SKM-1 treated with dmso at 0.1 percent for 144 hours (cell line): Measurements from ENCODE around the gene CLRN2.

Experiments used
- DNase-seq: peaks from one replicate; lab custom pipeline; 2025; ENCODE audit not compliant: unreplicated experiment; lab: John Stamatoyannopoulos, UW

The CLRN2 gene

GRCh38 chr4:17514865-17515264, at the start of gene CLRN2:
Gene CLRN2 (plus strand): TSS chr4:17515165. CDS start chr4:17515267, 102 bp downstream.
- no peak for DNase-seq

GRCh38 chr4:17468619-17469221, 46.2 kb upstream of the CLRN2 start:
- DNase-seq: no peak

GRCh38 chr4:17469931-17470674, 44.9 kb upstream of the CLRN2 start:
- DNase-seq: no peak

GRCh38 chr4:17475481-17475880, 39.5 kb upstream of the CLRN2 start:
- no peak for DNase-seq

GRCh38 chr4:17476853-17477252, 38.1 kb upstream of the CLRN2 start:
- DNase-seq: no peak

GRCh38 chr4:17477774-17478472, 37.0 kb upstream of the CLRN2 start:
- no peak for DNase-seq

- no peak for DNase-seq
Observed at GRCh38 chr4:17480210-17480927, 34.6 kb upstream of the CLRN2 start.

- no peak for DNase-seq
Observed at GRCh38 chr4:17480955-17481354, 34.0 kb upstream of the CLRN2 start.

GRCh38 chr4:17482716-17483115, 32.2 kb upstream of the CLRN2 start:
- DNase-seq: no peak

- DNase-seq: no peak
Observed at GRCh38 chr4:17489123-17489522, 25.8 kb upstream of the CLRN2 start.

GRCh38 chr4:17489721-17490120, 25.2 kb upstream of the CLRN2 start:
- DNase-seq: no peak

- peak; percentile 13 for DNase-seq
Observed at GRCh38 chr4:17490575-17491059, 24.3 kb upstream of the CLRN2 start.

GRCh38 chr4:17491196-17491595, 23.8 kb upstream of the CLRN2 start:
- DNase-seq: no peak

- DNase-seq: no peak
Observed at GRCh38 chr4:17492058-17492741, 22.8 kb upstream of the CLRN2 start.

- DNase-seq: no peak
Observed at GRCh38 chr4:17492876-17493275, 22.1 kb upstream of the CLRN2 start.

GRCh38 chr4:17493619-17494018, 21.3 kb upstream of the CLRN2 start:
- DNase-seq: no peak

- DNase-seq: no peak
Observed at GRCh38 chr4:17494258-17495190, 20.4 kb upstream of the CLRN2 start.

- no peak for DNase-seq
Observed at GRCh38 chr4:17497890-17498523, 17.0 kb upstream of the CLRN2 start.

- no peak for DNase-seq
Observed at GRCh38 chr4:17500574-17500973, 14.4 kb upstream of the CLRN2 start.
